Fibroblast of gingiva (primary cell): Measurements from ENCODE around the gene AK9.
A peak's percentile ranks its signal among the peaks of the same experiment; 100 is the strongest.
"Not testable (repeated sequence)": the region's sequence is repeated elsewhere in the genome, so short reads cannot be mapped to it uniquely, and the experiment has no call there.

ENCODE experiments used
- DNase-seq: peaks from one replicate; pipeline ENCODE4 v3.0.0-alpha.2; 2011; ENCODE audit warnings: low read depth

Gene AK9

GRCh38 chr6:109695468-109695867 lies 4.5 kb upstream of the AK9 start:
- DNase-seq = no peak

- no peak for DNase-seq
Measured at GRCh38 chr6:109693111-109693510, 2.1 kb upstream of the AK9 start.

- DNase-seq = no peak
Measured at GRCh38 chr6:109690373-109690736, 647 bp downstream of the AK9 start.

- peak; percentile 85 for DNase-seq
Measured at GRCh38 chr6:109687271-109687761, 3.7 kb downstream of the AK9 start.

GRCh38 chr6:109686566-109687265 lies 4.3 kb downstream of the AK9 start:
- DNase-seq = peak; percentile 16

GRCh38 chr6:109678661-109679505 lies 12.1 kb downstream of the AK9 start:
- not testable (repeated sequence) for DNase-seq

- DNase-seq = no peak
Measured at GRCh38 chr6:109678240-109678639, 12.8 kb downstream of the AK9 start.

- no peak for DNase-seq
Measured at GRCh38 chr6:109676724-109677123, 14.3 kb downstream of the AK9 start.

GRCh38 chr6:109672839-109673238 lies 18.2 kb downstream of the AK9 start:
- no peak for DNase-seq

- peak; percentile 14 for DNase-seq
Measured at GRCh38 chr6:109672175-109672574, 18.8 kb downstream of the AK9 start.

GRCh38 chr6:109671733-109672132 lies 19.3 kb downstream of the AK9 start:
- DNase-seq = peak; percentile 3

- no peak for DNase-seq
Measured at GRCh38 chr6:109669811-109670210, 21.2 kb downstream of the AK9 start.

- no peak for DNase-seq
Measured at GRCh38 chr6:109662192-109662591, 28.8 kb downstream of the AK9 start.

- DNase-seq = no peak
Measured at GRCh38 chr6:109660526-109661320, 30.3 kb downstream of the AK9 start.

GRCh38 chr6:109655761-109656262 lies 35.2 kb downstream of the AK9 start:
- DNase-seq = no peak

GRCh38 chr6:109653264-109653663 lies 37.7 kb downstream of the AK9 start:
- no peak for DNase-seq

GRCh38 chr6:109644131-109644530 lies 46.9 kb downstream of the AK9 start:
- DNase-seq = no peak

- no peak for DNase-seq
Measured at GRCh38 chr6:109632405-109632804, 58.6 kb downstream of the AK9 start.

GRCh38 chr6:109631403-109631802 lies 59.6 kb downstream of the AK9 start:
- DNase-seq = no peak

GRCh38 chr6:109628158-109629000 lies 62.6 kb downstream of the AK9 start:
- no peak for DNase-seq

- DNase-seq = no peak
Measured at GRCh38 chr6:109626311-109626710, 64.7 kb downstream of the AK9 start.
